ENCODE data around the gene AK8.
A peak's percentile ranks its signal among the peaks of the same experiment; 100 is the strongest.

The AK8 gene

DNA sequence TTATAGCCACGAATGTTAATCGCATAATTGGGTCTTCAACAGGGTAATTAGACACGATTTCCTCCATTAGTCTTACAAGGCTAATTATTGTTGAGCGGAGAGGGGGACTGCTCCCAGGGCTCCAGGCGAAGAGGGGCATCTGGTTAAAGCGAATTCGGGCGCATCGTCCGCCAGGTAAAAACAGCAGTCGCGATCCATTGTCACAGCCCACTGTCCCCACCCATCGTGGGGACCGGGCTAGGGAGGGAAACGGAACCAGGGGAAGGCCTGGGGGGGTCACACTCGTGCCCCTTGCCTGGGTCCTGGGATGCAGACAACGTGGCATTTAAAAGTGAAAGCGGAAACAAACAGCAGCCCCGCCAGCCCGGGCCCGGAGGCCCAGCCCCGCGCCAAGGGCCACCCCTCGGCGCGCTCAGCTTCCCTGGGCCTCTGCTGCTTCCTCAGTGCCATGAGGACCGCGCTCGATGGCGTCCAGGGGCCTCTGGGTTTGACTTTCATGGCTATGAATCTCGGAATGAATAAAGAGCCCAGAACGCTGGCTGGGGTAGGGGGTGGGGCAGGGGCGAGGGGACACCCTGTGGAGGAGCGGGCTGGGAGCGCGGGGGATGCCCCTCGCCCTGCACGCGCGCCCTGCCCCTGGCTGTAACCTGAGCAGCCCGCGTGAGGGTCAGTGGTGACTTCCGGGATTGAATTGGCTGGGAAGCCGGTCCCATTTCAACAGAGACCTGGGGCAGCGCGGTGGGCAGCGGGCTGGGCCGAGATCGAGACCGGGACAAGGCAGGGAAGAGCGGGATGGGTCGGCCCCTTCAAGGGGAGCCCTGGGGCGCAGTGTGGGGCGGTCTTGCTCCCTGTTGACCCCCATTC lies 107.9 kb downstream of the AK8 start:
- TF ChIP-seq, protein P1, sequence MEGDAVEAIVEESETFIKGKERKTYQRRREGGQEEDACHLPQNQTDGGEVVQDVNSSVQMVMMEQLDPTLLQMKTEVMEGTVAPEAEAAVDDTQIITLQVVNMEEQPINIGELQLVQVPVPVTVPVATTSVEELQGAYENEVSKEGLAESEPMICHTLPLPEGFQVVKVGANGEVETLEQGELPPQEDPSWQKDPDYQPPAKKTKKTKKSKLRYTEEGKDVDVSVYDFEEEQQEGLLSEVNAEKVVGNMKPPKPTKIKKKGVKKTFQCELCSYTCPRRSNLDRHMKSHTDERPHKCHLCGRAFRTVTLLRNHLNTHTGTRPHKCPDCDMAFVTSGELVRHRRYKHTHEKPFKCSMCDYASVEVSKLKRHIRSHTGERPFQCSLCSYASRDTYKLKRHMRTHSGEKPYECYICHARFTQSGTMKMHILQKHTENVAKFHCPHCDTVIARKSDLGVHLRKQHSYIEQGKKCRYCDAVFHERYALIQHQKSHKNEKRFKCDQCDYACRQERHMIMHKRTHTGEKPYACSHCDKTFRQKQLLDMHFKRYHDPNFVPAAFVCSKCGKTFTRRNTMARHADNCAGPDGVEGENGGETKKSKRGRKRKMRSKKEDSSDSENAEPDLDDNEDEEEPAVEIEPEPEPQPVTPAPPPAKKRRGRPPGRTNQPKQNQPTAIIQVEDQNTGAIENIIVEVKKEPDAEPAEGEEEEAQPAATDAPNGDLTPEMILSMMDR (IDR thresholded peaks at IDR 0.05; ENCODE audit: low read length, missing control alignments) = no peak
- peak; percentile 54 for DNase-seq (ENCODE audit: low read depth)
- H3K4me3 ChIP-seq (replicated peaks; ENCODE audit: low read depth, low read length) = peak overlapping the region; percentile 82

DNA sequence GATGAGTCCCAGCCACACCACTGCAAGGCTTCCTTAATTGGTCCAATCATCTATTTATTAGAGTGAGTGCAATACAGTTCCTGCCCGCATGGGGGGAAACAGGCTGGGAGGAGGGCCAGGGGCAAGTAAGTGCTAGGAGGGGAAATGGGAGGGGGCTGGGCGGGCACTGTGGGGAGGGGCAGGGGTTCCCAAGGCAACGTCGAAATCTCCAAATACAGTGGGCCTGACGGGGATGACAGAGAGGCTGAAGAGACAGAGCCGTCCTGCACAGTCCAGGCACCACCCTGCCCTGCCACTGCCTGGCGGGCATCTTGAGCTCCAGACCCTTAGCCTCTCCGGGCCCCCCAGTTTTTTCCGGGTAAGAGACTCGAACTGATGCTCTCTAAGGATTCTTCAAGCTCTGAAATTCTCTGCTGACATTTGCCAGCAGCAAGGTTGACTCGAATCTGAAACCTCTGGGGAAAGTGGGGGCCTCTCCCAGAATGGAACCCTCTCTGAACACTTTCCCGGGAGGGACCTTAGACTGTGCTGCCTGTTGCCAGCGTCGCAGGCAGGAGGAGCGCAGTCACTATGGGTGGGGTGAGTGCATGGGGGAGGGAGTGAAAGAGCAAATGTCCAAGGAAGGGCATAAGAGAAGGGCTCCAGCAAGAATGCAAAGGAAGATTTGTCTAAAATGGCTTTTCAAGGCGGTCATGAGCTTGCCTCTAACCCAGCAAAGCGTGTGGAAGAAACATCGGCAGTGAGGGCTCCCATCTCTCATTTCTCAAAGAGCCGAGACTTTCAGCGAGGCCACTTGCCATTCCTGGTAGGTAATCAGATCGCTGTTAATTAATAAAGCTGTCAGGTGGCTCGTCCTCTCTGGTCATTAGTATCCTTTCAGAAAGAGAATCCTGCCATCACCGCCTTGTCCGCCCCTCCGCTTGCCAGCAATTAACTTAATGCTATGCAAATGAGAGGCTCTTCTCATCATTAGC lies 108.9 kb downstream of the AK8 start:
- TF ChIP-seq, protein P1 (IDR thresholded peaks at IDR 0.05; ENCODE audit: low read length, missing control alignments) = peak; percentile 44
- peak overlapping the region; percentile 82 for H3K4me3 ChIP-seq (replicated peaks; ENCODE audit: low read depth, low read length)
- DNase-seq (ENCODE audit: low read depth) = peak; percentile 64

DNA sequence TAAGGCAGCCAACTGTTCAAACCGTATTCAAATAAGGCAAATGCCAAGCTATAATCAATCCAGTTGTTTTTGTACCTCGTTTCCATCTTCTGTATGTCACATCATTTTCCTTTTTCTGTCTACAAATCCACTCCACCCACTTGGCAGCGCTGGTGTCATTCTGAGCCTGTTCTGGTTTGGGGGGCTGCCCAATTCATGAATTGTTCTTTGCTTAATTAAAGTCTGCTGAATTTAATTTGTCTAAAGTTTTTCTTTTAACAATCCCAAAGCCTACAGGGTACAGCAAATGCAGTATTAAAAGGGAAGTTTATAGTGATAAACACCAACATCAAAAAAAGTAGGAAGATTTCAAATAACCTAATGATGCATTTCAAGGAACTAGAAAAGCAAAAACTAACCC lies 114.5 kb downstream of the AK8 start:
- DNase-seq (ENCODE audit: low read depth) = no peak
- TF ChIP-seq, protein P1 (IDR thresholded peaks at IDR 0.05; ENCODE audit: low read length, missing control alignments) = no peak
- H3K4me3 ChIP-seq (replicated peaks; ENCODE audit: low read depth, low read length) = no peak overlapping the region

DNA sequence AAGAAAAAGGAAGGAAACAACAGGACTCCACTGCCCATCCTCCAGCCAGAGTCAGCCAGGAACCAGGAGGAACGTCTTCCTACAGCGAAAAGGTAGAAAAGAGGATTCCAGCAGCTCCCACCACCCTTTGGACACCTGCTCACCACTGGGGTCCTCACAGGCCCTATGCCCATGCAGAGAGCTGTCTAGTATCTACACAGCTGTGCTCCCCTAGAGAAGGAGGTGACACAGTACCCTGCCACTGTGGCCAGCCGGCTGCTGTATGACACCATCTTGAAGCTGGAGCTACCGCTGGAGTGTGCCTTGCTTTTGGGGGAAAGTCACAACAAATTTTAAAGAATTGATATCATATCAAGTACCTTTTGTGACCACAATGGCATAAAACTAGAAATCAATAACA lies 115.2 kb downstream of the AK8 start:
- no peak for DNase-seq (ENCODE audit: low read depth)
- TF ChIP-seq, protein P1 (IDR thresholded peaks at IDR 0.05; ENCODE audit: low read length, missing control alignments) = no peak
- no peak overlapping the region for H3K4me3 ChIP-seq (replicated peaks; ENCODE audit: low read depth, low read length)

DNA sequence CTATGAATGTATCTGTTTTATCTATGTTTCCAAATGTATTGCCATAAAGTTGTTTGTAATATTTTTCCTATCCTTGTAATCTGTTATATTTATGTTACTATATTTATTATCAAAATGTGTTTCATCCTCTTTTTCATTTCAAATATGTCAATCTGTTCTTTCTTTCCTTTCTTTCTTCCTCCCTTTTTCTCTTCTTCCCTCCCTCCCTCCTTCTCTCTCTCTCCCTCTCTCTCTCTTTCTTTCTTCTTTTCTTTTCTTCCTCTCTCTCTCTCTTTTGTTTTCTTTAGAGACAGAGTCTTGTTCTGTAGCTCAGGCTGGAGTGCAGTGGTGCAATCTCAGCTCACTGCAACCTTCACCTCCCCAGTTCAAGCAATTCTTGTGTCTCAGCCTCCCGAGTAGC lies 116.5 kb downstream of the AK8 start:
- TF ChIP-seq, protein P1 (IDR thresholded peaks at IDR 0.05; ENCODE audit: low read length, missing control alignments) = no peak
- DNase-seq (ENCODE audit: low read depth) = no peak
- no peak overlapping the region for H3K4me3 ChIP-seq (replicated peaks; ENCODE audit: low read depth, low read length)

DNA sequence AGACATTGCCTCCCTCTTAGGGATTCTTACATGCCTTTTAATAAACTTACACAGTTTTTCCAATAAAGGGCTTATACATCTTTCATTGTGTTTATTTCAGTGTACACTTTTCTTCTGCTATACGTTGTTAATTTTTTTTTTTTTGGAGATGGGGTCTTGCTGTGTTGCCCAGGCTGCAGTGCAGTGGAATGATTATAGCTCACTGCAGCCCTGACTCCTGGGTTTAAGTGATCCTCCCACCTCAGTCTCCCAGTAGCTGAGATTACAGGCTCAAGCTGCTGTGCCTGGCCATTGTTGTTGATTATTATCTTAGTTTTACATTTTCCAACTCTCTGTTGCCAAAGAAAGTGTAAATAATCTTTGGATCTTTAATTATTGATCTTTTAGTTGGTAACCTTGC lies 118.0 kb downstream of the AK8 start:
- no peak overlapping the region for H3K4me3 ChIP-seq (replicated peaks; ENCODE audit: low read depth, low read length)
- no peak for DNase-seq (ENCODE audit: low read depth)
- TF ChIP-seq, protein P1 (IDR thresholded peaks at IDR 0.05; ENCODE audit: low read length, missing control alignments) = no peak
